HG02642 (cell line): ENCODE data around the gene ACSBG1.

Source experiments
- ATAC-seq: cut with Tn5 transposase; IDR thresholded peaks from one replicate; pipeline ENCODE4 v1.9.1; 2021; ENCODE audit warnings: mild to moderate bottlenecking; ENCODE audit not compliant: unreplicated experiment, poor library complexity

Gene ACSBG1

GRCh38 chr15:78224023-78224411 lies 10.3 kb downstream of the ACSBG1 start:
- ATAC-seq: no peak

GRCh38 chr15:78223396-78224022 lies 10.9 kb downstream of the ACSBG1 start:
- ATAC-seq: no peak

- no peak for ATAC-seq
Measured at GRCh38 chr15:78222745-78223395, 11.5 kb downstream of the ACSBG1 start.

- no peak for ATAC-seq
Measured at GRCh38 chr15:78220713-78221112, 13.7 kb downstream of the ACSBG1 start.

- ATAC-seq: no peak
Measured at GRCh38 chr15:78216276-78217104, 17.9 kb downstream of the ACSBG1 start.

GRCh38 chr15:78213956-78214355 lies 20.4 kb downstream of the ACSBG1 start:
- ATAC-seq: no peak

- ATAC-seq: no peak
Measured at GRCh38 chr15:78213425-78213750, 21.0 kb downstream of the ACSBG1 start.

- ATAC-seq: no peak
Measured at GRCh38 chr15:78212546-78213424, 21.6 kb downstream of the ACSBG1 start.

- ATAC-seq: no peak
Measured at GRCh38 chr15:78212008-78212407, 22.4 kb downstream of the ACSBG1 start.

- ATAC-seq: no peak
Measured at GRCh38 chr15:78211189-78211921, 23.0 kb downstream of the ACSBG1 start.

- no peak for ATAC-seq
Measured at GRCh38 chr15:78210349-78210717, 24.0 kb downstream of the ACSBG1 start.

- no peak for ATAC-seq
Measured at GRCh38 chr15:78209646-78210348, 24.6 kb downstream of the ACSBG1 start.

GRCh38 chr15:78208887-78209645 lies 25.3 kb downstream of the ACSBG1 start:
- ATAC-seq: no peak

- no peak for ATAC-seq
Measured at GRCh38 chr15:78208341-78208844, 26.0 kb downstream of the ACSBG1 start.

- ATAC-seq: no peak
Measured at GRCh38 chr15:78207641-78208340, 26.6 kb downstream of the ACSBG1 start.

GRCh38 chr15:78207110-78207458 lies 27.3 kb downstream of the ACSBG1 start:
- no peak for ATAC-seq

- no peak for ATAC-seq
Measured at GRCh38 chr15:78206326-78207109, 27.8 kb downstream of the ACSBG1 start.
